ENCODE data around the gene IL9R.

DNA sequence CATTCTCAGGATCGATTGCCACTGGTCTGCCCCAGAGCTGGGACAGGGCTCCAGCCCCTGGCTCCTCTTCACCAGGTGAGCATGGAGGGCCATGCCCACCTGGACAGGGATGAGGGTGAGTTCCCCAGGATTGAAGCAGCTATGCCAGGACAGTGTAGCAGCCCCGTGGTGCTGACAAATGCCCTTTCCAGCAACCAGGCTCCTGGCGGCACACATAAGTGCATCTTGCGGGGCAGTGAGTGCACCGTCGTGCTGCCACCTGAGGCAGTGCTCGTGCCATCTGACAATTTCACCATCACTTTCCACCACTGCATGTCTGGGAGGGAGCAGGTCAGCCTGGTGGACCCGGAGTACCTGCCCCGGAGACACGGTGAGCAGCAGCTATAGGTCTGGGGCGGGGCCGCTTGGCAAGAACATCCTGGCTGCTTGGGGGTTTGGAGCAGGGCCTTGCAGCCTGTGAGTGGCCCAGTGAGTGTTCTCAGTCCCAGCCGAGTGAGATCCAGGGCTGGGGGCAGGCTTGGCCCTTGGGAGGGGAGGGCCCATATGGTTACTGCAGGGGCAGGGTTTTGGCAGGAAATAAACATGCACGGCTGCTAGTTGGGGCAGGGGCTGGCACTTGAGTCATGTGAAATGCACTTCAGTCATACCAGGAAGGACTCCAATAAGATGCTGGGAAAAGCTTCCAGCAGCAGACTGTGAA is 6.1 kb downstream of the IL9R start:
- TF ChIP-seq POLR2A (IDR thresholded peaks at IDR 0.05), result no peak
- TF ChIP-seq, protein P1, sequence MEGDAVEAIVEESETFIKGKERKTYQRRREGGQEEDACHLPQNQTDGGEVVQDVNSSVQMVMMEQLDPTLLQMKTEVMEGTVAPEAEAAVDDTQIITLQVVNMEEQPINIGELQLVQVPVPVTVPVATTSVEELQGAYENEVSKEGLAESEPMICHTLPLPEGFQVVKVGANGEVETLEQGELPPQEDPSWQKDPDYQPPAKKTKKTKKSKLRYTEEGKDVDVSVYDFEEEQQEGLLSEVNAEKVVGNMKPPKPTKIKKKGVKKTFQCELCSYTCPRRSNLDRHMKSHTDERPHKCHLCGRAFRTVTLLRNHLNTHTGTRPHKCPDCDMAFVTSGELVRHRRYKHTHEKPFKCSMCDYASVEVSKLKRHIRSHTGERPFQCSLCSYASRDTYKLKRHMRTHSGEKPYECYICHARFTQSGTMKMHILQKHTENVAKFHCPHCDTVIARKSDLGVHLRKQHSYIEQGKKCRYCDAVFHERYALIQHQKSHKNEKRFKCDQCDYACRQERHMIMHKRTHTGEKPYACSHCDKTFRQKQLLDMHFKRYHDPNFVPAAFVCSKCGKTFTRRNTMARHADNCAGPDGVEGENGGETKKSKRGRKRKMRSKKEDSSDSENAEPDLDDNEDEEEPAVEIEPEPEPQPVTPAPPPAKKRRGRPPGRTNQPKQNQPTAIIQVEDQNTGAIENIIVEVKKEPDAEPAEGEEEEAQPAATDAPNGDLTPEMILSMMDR (IDR thresholded peaks at IDR 0.05 in 8 of 11, conservative IDR thresholded peaks at IDR 0.05 in 3 of 11), result no peak
